K562 (cell line): ENCODE data around the gene BCAR3. TPM values are rescaled to one million over a fixed set of nuclear protein-coding genes. Genes with fewer than 3 reads are reported as not detected.

Source experiments
- ATF3 ChIP-seq, 2 experiments: fragments of 450-650 bp in 1 of 2; sonication (generic) in 1 of 2; formaldehyde crosslinking in 1 of 2; IDR thresholded peaks in 1 of 2; conservative IDR thresholded peaks in 1 of 2; 2 replicates each; pipeline versions ENCODE4 v1.6.1 to v1.8.1; 2016 to 2023; ENCODE audit warnings: mild to moderate bottlenecking in 2 of 2, moderate library complexity in 2 of 2, inconsistent platforms in 1 of 2, missing genetic modification reagents in 1 of 2
- C11orf30 ChIP-seq: fragments of 450-650 bp; IDR thresholded peaks from 2 replicates; pipeline ENCODE4 v1.6.1; 2016; ENCODE audit warnings: low read depth, mild to moderate bottlenecking
- CEBPG ChIP-seq, 3 experiments: fragments of 200-800 bp in 1 of 3; sonication (Bioruptor generic) in 1 of 3; sonication (generic) in 1 of 3; formaldehyde crosslinking in 1 of 3; IDR thresholded peaks in 2 of 3; conservative IDR thresholded peaks in 1 of 3; 2 replicates each; pipeline versions ENCODE4 v1.6.1 to v1.8.0; 2016 to 2022; ENCODE audit warnings: missing compliant biosample characterization in 2 of 3, missing genetic modification characterization in 2 of 3, mild to moderate bottlenecking in 1 of 3, missing genetic modification reagents in 1 of 3
- CXXC5 ChIP-seq: fragments of 250-450 bp; sonication (Bioruptor Pico); IDR thresholded peaks from 2 replicates; pipeline ENCODE4 v1.8.0; 2022; ENCODE audit warnings: inconsistent platforms, mild to moderate bottlenecking, moderate library complexity
- NR2C1 ChIP-seq, 2 experiments: fragments of 450-650 bp; IDR thresholded peaks; 2 replicates each; pipeline ENCODE4 v1.6.1; 2017; ENCODE audit warnings: mild to moderate bottlenecking in 2 of 2, antibody characterized with exemption in 1 of 2, inconsistent platforms in 1 of 2, missing compliant biosample characterization in 1 of 2, missing genetic modification characterization in 1 of 2
- NR2C2 ChIP-seq, 2 experiments: fragments of 200-800 bp in 1 of 2; sonication (Bioruptor generic) in 1 of 2; sonication (generic) in 1 of 2; formaldehyde crosslinking in 1 of 2; IDR thresholded peaks; 2 replicates each; pipeline versions ENCODE4 v1.6.1 to v1.8.0; 2016 to 2022; ENCODE audit warnings: mild to moderate bottlenecking in 1 of 2, missing compliant biosample characterization in 1 of 2, missing genetic modification characterization in 1 of 2, missing genetic modification reagents in 1 of 2
- SLC30A9 ChIP-seq: fragments of 250-450 bp; sonication (Bioruptor Pico); IDR thresholded peaks from 2 replicates; pipeline ENCODE4 v1.8.0; 2022; ENCODE audit warnings: mild to moderate bottlenecking, moderate library complexity
- TCF7L2 ChIP-seq: fragments of 150-350 bp; IDR thresholded peaks from 2 replicates; pipeline ENCODE4 v1.6.1; 2016; ENCODE audit warnings: low read depth, mild to moderate bottlenecking, low read length, moderate library complexity
- ZNF324 ChIP-seq: fragments of 250-450 bp; sonication (Bioruptor Pico); IDR thresholded peaks from 2 replicates; pipeline ENCODE4 v1.4.0; 2020; ENCODE audit warnings: mild to moderate bottlenecking
- polyA plus RNA-seq, 8 experiments: library from polyadenylated mRNA; depleted of rRNA in 4 of 8; stranded (reverse) in 5 of 8; unstranded in 3 of 8; fragments of >200 nt; fragmentation: Nextera tagmentation in 2 of 8; fragmentation: Illumina TruSeq in 1 of 8; extraction: Ambion mirVana in 2 of 8; extraction: Trizol in 1 of 8; gene quantifications; 2 replicates each; pipeline versions ENCODE4 v1.2.1 to v1.2.3, GENCODE V29; 2011 to 2014; ENCODE audit warnings: inconsistent platforms in 1 of 8, missing spikeins in 1 of 8
- total RNA-seq, 7 experiments: library from RNA; depleted of rRNA in 6 of 7; stranded (reverse); fragments of >200 nt in 6 of 7; fragmentation: Illumina TruSeq in 2 of 7; extraction: Trizol in 2 of 7; gene quantifications; 2 replicates each; pipeline versions ENCODE4 v1.2.1 to v1.2.3, GENCODE V29; 2011 to 2021; ENCODE audit warnings: low replicate concordance in 1 of 7

Gene BCAR3
- total and polyA plus RNA-seq, 9 of the 15 experiments (the other 6 are each of a cell fraction or from before 2014, with no cell fraction given) = 1.8 to 6.3 (median 3.8) TPM

GRCh38 chr1:93615582-93616150 lies 66.0 kb downstream of the BCAR3 start (continued):
- TF ChIP-seq ATF3 (IDR thresholded peaks at IDR 0.05) (peak; percentile 86), ATF3 (CRISPR knock-in tag; conservative IDR thresholded peaks at IDR 0.05) (no peak), CEBPG (CRISPR knock-in tag; IDR thresholded peaks at IDR 0.05) (no peak), CEBPG (tag; conservative IDR thresholded peaks at IDR 0.05 in 1 of 2, IDR thresholded peaks at IDR 0.05 in 1 of 2) (no peak), NR2C1 (IDR thresholded peaks at IDR 0.05) (peak; percentile 79), NR2C1 (tag; IDR thresholded peaks at IDR 0.05) (peak; percentile 90), C11orf30 (peak; percentile 58), SLC30A9 (no peak), CXXC5 (CRISPR knock-in tag) (0 out of 2 replicates have a peak, but pooled peaks have one; percentile 18), NR2C2 (CRISPR knock-in tag; IDR thresholded peaks at IDR 0.05) (no peak), NR2C2 (tag; IDR thresholded peaks at IDR 0.05) (peak; percentile 79), TCF7L2 (no peak), ZNF324 (no peak)
